WTC11 (cell line): ENCODE results near the gene TOMM40L.

Experiments used
- ZBTB43 ChIP-seq: sonication (generic); formaldehyde crosslinking; IDR thresholded peaks from 2 replicates; pipeline ENCODE4 v1.8.1; 2023; ENCODE audit warnings: mild to moderate bottlenecking, missing genetic modification reagents
- ZNF671 ChIP-seq: fragments of 250-450 bp; sonication (Bioruptor Pico); IDR thresholded peaks from 2 replicates; pipeline ENCODE4 v1.8.0; 2021; ENCODE audit warnings: mild to moderate bottlenecking
- TF ChIP-seq, protein P1 (sequence below): fragments of 200-600 bp; IDR thresholded peaks from 2 replicates; pipeline ENCODE4 v1.8.0; 2022; ENCODE audit warnings: antibody characterized with exemption

DNA sequence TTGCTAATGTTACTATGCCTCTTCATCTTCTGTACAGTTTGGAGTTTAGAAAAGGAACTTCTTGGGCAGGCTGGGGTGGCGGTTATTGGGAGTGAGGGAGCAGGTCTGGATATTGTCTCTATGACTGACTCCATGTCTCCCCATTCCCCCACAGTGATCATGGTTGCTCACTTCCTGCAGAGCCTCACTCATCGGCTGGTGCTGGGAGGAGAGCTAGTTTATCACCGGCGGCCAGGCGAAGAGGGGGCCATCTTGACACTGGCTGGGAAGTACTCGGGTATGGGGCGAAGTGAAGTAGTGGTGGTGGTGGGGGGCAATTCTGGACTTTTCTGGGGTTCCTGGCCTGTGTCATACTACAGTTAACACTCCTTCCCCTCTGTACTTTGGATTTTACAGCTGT, 2.2 kb downstream of the TOMM40L start:
- no peak for TF ChIP-seq ZBTB43 (CRISPR knock-in tag)
- TF ChIP-seq, protein P1, sequence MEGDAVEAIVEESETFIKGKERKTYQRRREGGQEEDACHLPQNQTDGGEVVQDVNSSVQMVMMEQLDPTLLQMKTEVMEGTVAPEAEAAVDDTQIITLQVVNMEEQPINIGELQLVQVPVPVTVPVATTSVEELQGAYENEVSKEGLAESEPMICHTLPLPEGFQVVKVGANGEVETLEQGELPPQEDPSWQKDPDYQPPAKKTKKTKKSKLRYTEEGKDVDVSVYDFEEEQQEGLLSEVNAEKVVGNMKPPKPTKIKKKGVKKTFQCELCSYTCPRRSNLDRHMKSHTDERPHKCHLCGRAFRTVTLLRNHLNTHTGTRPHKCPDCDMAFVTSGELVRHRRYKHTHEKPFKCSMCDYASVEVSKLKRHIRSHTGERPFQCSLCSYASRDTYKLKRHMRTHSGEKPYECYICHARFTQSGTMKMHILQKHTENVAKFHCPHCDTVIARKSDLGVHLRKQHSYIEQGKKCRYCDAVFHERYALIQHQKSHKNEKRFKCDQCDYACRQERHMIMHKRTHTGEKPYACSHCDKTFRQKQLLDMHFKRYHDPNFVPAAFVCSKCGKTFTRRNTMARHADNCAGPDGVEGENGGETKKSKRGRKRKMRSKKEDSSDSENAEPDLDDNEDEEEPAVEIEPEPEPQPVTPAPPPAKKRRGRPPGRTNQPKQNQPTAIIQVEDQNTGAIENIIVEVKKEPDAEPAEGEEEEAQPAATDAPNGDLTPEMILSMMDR: no peak
- no peak for TF ChIP-seq ZNF671 (CRISPR knock-in tag)
